Body of pancreas (tissue), 4 donors: ENCODE results near the gene SUPT3H. TPM values are rescaled to one million over a fixed set of nuclear protein-coding genes. Genes with fewer than 3 reads are reported as not detected.

Experiments
- ATAC-seq: fragments of 150-250 bp; one replicate; pipeline ENCODE4 v1.9.1; 2016
- DNase-seq, 4 donors: peaks; one replicate each; pipeline ENCODE4 v3.0.0-alpha.2; 2019
- H3K27ac ChIP-seq, 4 donors: fragments of 200-600 bp; sonication (generic); 1 replicate in 3 of 4; 2 replicates in 1 of 4; pipeline versions ENCODE4 v1.5.1 to v1.6.1; 2016 to 2019; ENCODE audit warnings: mild to moderate bottlenecking in 1 of 4, mixed read lengths in 1 of 4, moderate library complexity in 1 of 4
- H3K27me3 ChIP-seq, 2 donors: fragments of 200-600 bp; sonication (generic); one replicate each; pipeline ENCODE4 v1.6.0; 2016; ENCODE audit warnings: mild to moderate bottlenecking in 1 of 2
- H3K36me3 ChIP-seq, 2 donors: fragments of 200-600 bp; sonication (generic); replicated peaks in 1 of 2; 2 replicates each; pipeline ENCODE4 v1.5.1; 2016; ENCODE audit warnings: low read depth in 2 of 2; ENCODE audit not compliant: insufficient read depth in 1 of 2
- H3K4me1 ChIP-seq: fragments of 200-600 bp; sonication (generic); one replicate; pipeline ENCODE4 v1.6.0; 2016
- H3K4me3 ChIP-seq, 2 donors: fragments of 200-600 bp; sonication (generic); 1 replicate in 1 of 2; 2 replicates in 1 of 2; pipeline ENCODE4 v1.5.1; 2016 to 2019
- H3K9me3 ChIP-seq, 3 donors: fragments of 200-600 bp; sonication (generic); 1 replicate in 2 of 3; 2 replicates in 1 of 3; pipeline ENCODE4 v1.5.1; 2016
- POLR2A ChIP-seq, 3 donors: fragments of 450-650 bp; IDR thresholded peaks; one replicate each; pipeline ENCODE4 v1.6.1; 2016; ENCODE audit warnings: antibody characterized with exemption in 3 of 3, mild to moderate bottlenecking in 2 of 3
- whole genome bisulfite sequencing, 2 donors: methylation state at CpG; one replicate each; pipeline ENCODE4 v1.1.5; 2017; 5-methylcytosine and 5-hydroxymethylcytosine counted together
- intact Hi-C: fragments of 100-400 bp; cut with DNase I; formaldehyde crosslinking; loops from one replicate; pipeline ENCODE4 v1.15.1; 2023
- total RNA-seq, 2 donors: library from RNA; depleted of rRNA; stranded (reverse); fragments of >200 nt; gene quantifications; one replicate each; pipeline ENCODE4 v1.1.0, GENCODE V29; 2016
- TF ChIP-seq, protein P1 (sequence below), 7 experiments: fragments of 450-650 bp in 4 of 7; fragments of 200-600 bp in 3 of 7; sonication (generic) in 3 of 7; IDR thresholded peaks; one replicate each; pipeline ENCODE4 v1.5.1; 2016 to 2019; ENCODE audit warnings: antibody characterized with exemption in 7 of 7

The SUPT3H gene
- total RNA-seq, 2 donors from 2014 or later: 4.9 to 6.7 TPM

DNA sequence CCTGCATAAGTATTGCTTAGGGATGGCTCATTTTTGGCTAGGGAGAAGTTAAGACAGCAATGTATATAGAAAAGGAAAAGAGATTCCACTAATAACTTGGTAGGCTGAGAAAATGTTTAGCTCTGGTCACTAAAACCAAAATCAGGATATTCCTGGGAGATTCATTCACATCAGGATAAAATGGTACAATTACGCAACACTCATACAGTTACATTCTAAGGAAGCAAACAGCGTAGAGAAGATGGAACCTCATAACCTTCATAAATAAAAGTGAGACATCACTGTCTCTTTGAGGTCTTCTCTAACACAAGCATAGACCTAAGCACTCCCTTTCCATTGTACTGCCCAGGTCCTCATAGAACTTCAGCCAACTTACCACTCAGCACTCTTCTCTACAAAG, 345.3 kb downstream of the SUPT3H start:
- H3K4me1 ChIP-seq: no peaks in the 10 kb centered on the region
- ATAC-seq (no peak), DNase-seq (no peak)
- intact Hi-C loops: no loop called here
- H3K9me3 ChIP-seq: no peaks in the 10 kb centered on the region
- no peaks in the 10 kb centered on the region for H3K27me3 ChIP-seq
- WGBS, 2 donors: 92 to 95% methylated on average over 2 of the region's 2 CpGs
- TF ChIP-seq, protein P1, sequence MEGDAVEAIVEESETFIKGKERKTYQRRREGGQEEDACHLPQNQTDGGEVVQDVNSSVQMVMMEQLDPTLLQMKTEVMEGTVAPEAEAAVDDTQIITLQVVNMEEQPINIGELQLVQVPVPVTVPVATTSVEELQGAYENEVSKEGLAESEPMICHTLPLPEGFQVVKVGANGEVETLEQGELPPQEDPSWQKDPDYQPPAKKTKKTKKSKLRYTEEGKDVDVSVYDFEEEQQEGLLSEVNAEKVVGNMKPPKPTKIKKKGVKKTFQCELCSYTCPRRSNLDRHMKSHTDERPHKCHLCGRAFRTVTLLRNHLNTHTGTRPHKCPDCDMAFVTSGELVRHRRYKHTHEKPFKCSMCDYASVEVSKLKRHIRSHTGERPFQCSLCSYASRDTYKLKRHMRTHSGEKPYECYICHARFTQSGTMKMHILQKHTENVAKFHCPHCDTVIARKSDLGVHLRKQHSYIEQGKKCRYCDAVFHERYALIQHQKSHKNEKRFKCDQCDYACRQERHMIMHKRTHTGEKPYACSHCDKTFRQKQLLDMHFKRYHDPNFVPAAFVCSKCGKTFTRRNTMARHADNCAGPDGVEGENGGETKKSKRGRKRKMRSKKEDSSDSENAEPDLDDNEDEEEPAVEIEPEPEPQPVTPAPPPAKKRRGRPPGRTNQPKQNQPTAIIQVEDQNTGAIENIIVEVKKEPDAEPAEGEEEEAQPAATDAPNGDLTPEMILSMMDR (IDR thresholded peaks at IDR 0.05): no peak
- no peak for TF ChIP-seq POLR2A (IDR thresholded peaks at IDR 0.05)
- no peaks in the 10 kb centered on the region for H3K36me3 ChIP-seq
- H3K27ac ChIP-seq: no peak overlapping the region
- no peak overlapping the region for H3K4me3 ChIP-seq

DNA sequence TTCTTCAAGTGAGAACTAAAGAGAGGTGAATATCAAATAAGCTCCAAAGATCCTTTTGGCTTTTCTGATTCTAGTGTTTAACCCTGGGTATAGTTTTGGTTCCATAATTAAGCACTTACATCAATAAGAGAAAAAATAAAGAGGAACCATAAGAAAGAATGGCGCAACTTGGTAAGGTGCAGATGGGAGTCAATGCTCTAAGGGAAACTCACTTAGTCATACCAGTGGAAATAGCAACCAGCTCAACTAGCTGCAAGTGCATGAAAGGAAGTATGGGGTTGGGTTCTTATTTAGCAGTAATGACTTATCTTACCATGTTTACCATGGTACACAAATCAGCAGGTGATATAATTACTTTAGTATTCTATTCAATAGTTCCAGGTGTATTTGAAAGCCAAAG, 346.1 kb downstream of the SUPT3H start:
- Histone ChIP-seq H3K4me3 (no peak overlapping the region), H3K27me3 (no peaks in the 10 kb centered on the region), H3K27ac (no peak overlapping the region), H3K4me1 (no peaks in the 10 kb centered on the region), H3K36me3 (no peaks in the 10 kb centered on the region), H3K9me3 (no peaks in the 10 kb centered on the region)
- intact Hi-C loops: no loop called here
- DNase-seq (peak in 1 of 4 donors; percentile 19), ATAC-seq (no peak)
- TF ChIP-seq, protein P1 (IDR thresholded peaks at IDR 0.05): no peak
- no peak for TF ChIP-seq POLR2A (IDR thresholded peaks at IDR 0.05)
- 79 to 91% methylated on average over 1 of the region's 1 CpG for WGBS, 2 donors

GRCh38 chr6:45027126-45027525, 350.6 kb downstream of the SUPT3H start:
- DNase-seq: no peak
- no peaks in the 10 kb centered on the region for H3K27me3 ChIP-seq
- intact Hi-C loops: no loop called here
- H3K9me3 ChIP-seq: no peaks in the 10 kb centered on the region
- H3K4me3 ChIP-seq: no peak overlapping the region
- TF ChIP-seq, protein P1 (IDR thresholded peaks at IDR 0.05): no peak
- no peak for TF ChIP-seq POLR2A (IDR thresholded peaks at IDR 0.05)
- no peaks in the 10 kb centered on the region for H3K4me1 ChIP-seq
- 87 to 90% methylated on average over 4 of the region's 4 CpGs for WGBS, 2 donors
- no peak overlapping the region for H3K27ac ChIP-seq
- no peak for ATAC-seq
- no peaks in the 10 kb centered on the region for H3K36me3 ChIP-seq

DNA sequence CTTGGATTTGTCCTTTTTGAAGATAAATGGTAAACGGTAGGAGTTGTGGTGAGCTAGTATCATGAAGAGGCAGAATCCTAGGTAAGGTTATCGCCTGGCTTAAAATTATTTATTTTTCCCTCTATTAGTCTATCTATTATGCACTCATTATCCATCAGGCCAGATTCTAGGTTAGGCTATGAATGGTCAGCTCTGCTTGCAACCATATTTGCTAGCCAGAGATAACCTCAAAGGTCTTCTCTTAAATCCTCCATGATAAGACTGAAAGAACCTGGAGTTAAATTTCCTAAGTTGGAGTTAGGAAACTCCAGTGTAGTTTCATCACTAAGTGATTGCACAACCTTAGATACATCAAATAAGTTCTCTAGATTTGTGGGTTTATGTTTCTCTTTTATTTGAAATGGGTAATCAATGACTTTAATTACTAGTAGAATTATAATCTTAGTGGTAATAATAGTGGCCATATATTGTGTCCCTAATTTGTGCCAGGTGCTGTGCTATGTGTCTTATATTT, 351.7 kb downstream of the SUPT3H start:
- 85 to 93% methylated on average over 2 of the region's 2 CpGs for WGBS, 2 donors
- Histone ChIP-seq H3K36me3 (no peaks in the 10 kb centered on the region), H3K27ac (no peak overlapping the region), H3K4me1 (no peaks in the 10 kb centered on the region), H3K9me3 (no peaks in the 10 kb centered on the region), H3K27me3 (no peaks in the 10 kb centered on the region), H3K4me3 (no peak overlapping the region)
- intact Hi-C loops: no loop called here
- TF ChIP-seq, protein P1 (IDR thresholded peaks at IDR 0.05): no peak
- TF ChIP-seq POLR2A (IDR thresholded peaks at IDR 0.05): no peak
- no peak for ATAC-seq
- no peak for DNase-seq

GRCh38 chr6:45024610-45025009, 353.1 kb downstream of the SUPT3H start:
- intact Hi-C loops: no loop called here
- Histone ChIP-seq H3K9me3 (no peaks in the 10 kb centered on the region), H3K27me3 (no peaks in the 10 kb centered on the region), H3K27ac (no peak overlapping the region), H3K36me3 (no peaks in the 10 kb centered on the region), H3K4me1 (no peaks in the 10 kb centered on the region), H3K4me3 (no peak overlapping the region)
- WGBS, 2 donors: 94 to 97% methylated on average over 3 of the region's 3 CpGs
- DNase-seq (no peak), ATAC-seq (no peak)
- no peak for TF ChIP-seq POLR2A (IDR thresholded peaks at IDR 0.05)
- TF ChIP-seq, protein P1 (IDR thresholded peaks at IDR 0.05): no peak
